Measurements from ENCODE around the gene MCU.

The MCU gene

GRCh38 chr10:72785409-72785808 lies 93.5 kb downstream of the MCU start:
- Mint-ChIP-seq H3K9me3 (no peaks in the 10 kb centered on the region), H3K36me3 (no peaks in the 10 kb centered on the region), H3K27ac (no peak overlapping the region), H3K4me3 (no peak overlapping the region), H3K4me1 (peaks cover 6% of the 10 kb centered on the region)
- ATAC-seq: no peak
- no peak for DNase-seq (ENCODE audit: low spot score in 2 of 2)

GRCh38 chr10:72790216-72790990 lies 98.5 kb downstream of the MCU start:
- no peak for ATAC-seq
- Mint-ChIP-seq H3K36me3 (no peaks in the 10 kb centered on the region), H3K4me3 (no peak overlapping the region), H3K4me1 (peaks cover 6% of the 10 kb centered on the region), H3K27ac (no peak overlapping the region), H3K9me3 (no peaks in the 10 kb centered on the region)
- no peak for DNase-seq (ENCODE audit: low spot score in 2 of 2)

GRCh38 chr10:72792288-72792687 lies 100.3 kb downstream of the MCU start:
- ATAC-seq: no peak
- Mint-ChIP-seq H3K4me3 (no peak overlapping the region), H3K36me3 (no peaks in the 10 kb centered on the region), H3K4me1 (peaks cover 6% of the 10 kb centered on the region), H3K27ac (no peak overlapping the region), H3K9me3 (no peaks in the 10 kb centered on the region)
- no peak for DNase-seq (ENCODE audit: low spot score in 2 of 2)

- Mint-ChIP-seq H3K27ac (no peak overlapping the region), H3K9me3 (no peaks in the 10 kb centered on the region), H3K4me3 (no peak overlapping the region)
These were observed 101.8 kb downstream of the MCU start for GRCh38 chr10:72793752-72794151.

GRCh38 chr10:72794260-72794659 lies 102.3 kb downstream of the MCU start:
- Mint-ChIP-seq H3K27ac (no peak overlapping the region), H3K4me1 (peaks cover 6% of the 10 kb centered on the region), H3K4me3 (no peak overlapping the region), H3K36me3 (no peaks in the 10 kb centered on the region), H3K9me3 (no peaks in the 10 kb centered on the region)
- ATAC-seq (no peak), DNase-seq (ENCODE audit: low spot score in 2 of 2) (no peak)

More at GRCh38 chr10:72793752-72794151, 101.8 kb downstream of the MCU start:
- Mint-ChIP-seq H3K36me3 (no peaks in the 10 kb centered on the region), H3K4me1 (peaks cover 6% of the 10 kb centered on the region)
- ATAC-seq (no peak), DNase-seq (ENCODE audit: low spot score in 2 of 2) (no peak)

- no peaks in the 10 kb centered on the region for H3K9me3 Mint-ChIP-seq
- no peak overlapping the region for H3K4me3 Mint-ChIP-seq
- no peaks in the 10 kb centered on the region for H3K4me1 Mint-ChIP-seq
- no peaks in the 10 kb centered on the region for H3K36me3 Mint-ChIP-seq
- ATAC-seq (no peak), DNase-seq (ENCODE audit: low spot score in 2 of 2) (no peak)
- H3K27ac Mint-ChIP-seq: no peak overlapping the region
These were observed 104.1 kb downstream of the MCU start for GRCh38 chr10:72796042-72796441.

- H3K36me3 Mint-ChIP-seq: no peaks in the 10 kb centered on the region
- H3K27ac Mint-ChIP-seq: no peak overlapping the region
- DNase-seq (ENCODE audit: low spot score in 2 of 2) (no peak), ATAC-seq (no peak)
- no peaks in the 10 kb centered on the region for H3K4me1 Mint-ChIP-seq
- no peak overlapping the region for H3K4me3 Mint-ChIP-seq
- H3K9me3 Mint-ChIP-seq: no peaks in the 10 kb centered on the region
These were observed 104.6 kb downstream of the MCU start for GRCh38 chr10:72796538-72796937.

GRCh38 chr10:72800000-72800740 lies 108.2 kb downstream of the MCU start:
- no peak overlapping the region for H3K4me3 Mint-ChIP-seq

GRCh38 chr10:72800741-72801092 lies 108.8 kb downstream of the MCU start:
- Mint-ChIP-seq H3K36me3 (no peaks in the 10 kb centered on the region), H3K4me3 (no peak overlapping the region), H3K4me1 (no peaks in the 10 kb centered on the region), H3K9me3 (no peaks in the 10 kb centered on the region), H3K27ac (no peak overlapping the region)
- DNase-seq (ENCODE audit: low spot score in 2 of 2) (no peak), ATAC-seq (no peak)

More at GRCh38 chr10:72800000-72800740, 108.2 kb downstream of the MCU start:
- ATAC-seq (no peak), DNase-seq (ENCODE audit: low spot score in 2 of 2) (no peak)
- Mint-ChIP-seq H3K36me3 (no peaks in the 10 kb centered on the region), H3K4me1 (no peaks in the 10 kb centered on the region), H3K27ac (no peak overlapping the region), H3K9me3 (no peaks in the 10 kb centered on the region)

- no peak overlapping the region for H3K27ac Mint-ChIP-seq
- no peaks in the 10 kb centered on the region for H3K9me3 Mint-ChIP-seq
- no peak overlapping the region for H3K4me3 Mint-ChIP-seq
- no peaks in the 10 kb centered on the region for H3K36me3 Mint-ChIP-seq
- ATAC-seq: no peak
- no peak for DNase-seq (ENCODE audit: low spot score in 2 of 2)
- H3K4me1 Mint-ChIP-seq: no peaks in the 10 kb centered on the region
These were observed 109.4 kb downstream of the MCU start for GRCh38 chr10:72801263-72801868.

- ATAC-seq: no peak
- H3K27ac Mint-ChIP-seq: no peak overlapping the region
These were observed 110.4 kb downstream of the MCU start for GRCh38 chr10:72802332-72802731.

GRCh38 chr10:72802763-72803505 lies 111.0 kb downstream of the MCU start:
- Mint-ChIP-seq H3K4me3 (no peak overlapping the region), H3K4me1 (no peaks in the 10 kb centered on the region), H3K9me3 (no peaks in the 10 kb centered on the region), H3K27ac (no peak overlapping the region), H3K36me3 (no peaks in the 10 kb centered on the region)
- DNase-seq (ENCODE audit: low spot score in 2 of 2): no peak
- ATAC-seq: peak; percentile 61

More at GRCh38 chr10:72802332-72802731, 110.4 kb downstream of the MCU start:
- H3K4me1 Mint-ChIP-seq: no peaks in the 10 kb centered on the region
- no peak for DNase-seq (ENCODE audit: low spot score in 2 of 2)
- no peaks in the 10 kb centered on the region for H3K9me3 Mint-ChIP-seq
- H3K4me3 Mint-ChIP-seq: no peak overlapping the region
- no peaks in the 10 kb centered on the region for H3K36me3 Mint-ChIP-seq

- Mint-ChIP-seq H3K4me3 (no peak overlapping the region), H3K27ac (no peak overlapping the region), H3K4me1 (no peaks in the 10 kb centered on the region), H3K9me3 (no peaks in the 10 kb centered on the region), H3K36me3 (no peaks in the 10 kb centered on the region)
- ATAC-seq: no peak
- no peak for DNase-seq (ENCODE audit: low spot score in 2 of 2)
These were observed 116.1 kb downstream of the MCU start for GRCh38 chr10:72808001-72808400.

- Mint-ChIP-seq H3K4me3 (no peak overlapping the region), H3K9me3 (no peaks in the 10 kb centered on the region), H3K36me3 (no peaks in the 10 kb centered on the region), H3K4me1 (no peaks in the 10 kb centered on the region), H3K27ac (no peak overlapping the region)
- DNase-seq (ENCODE audit: low spot score in 2 of 2): no peak
- no peak for ATAC-seq
These were observed 117.1 kb downstream of the MCU start for GRCh38 chr10:72809006-72809405.

GRCh38 chr10:72810976-72811375 lies 119.0 kb downstream of the MCU start:
- Mint-ChIP-seq H3K4me1 (no peaks in the 10 kb centered on the region), H3K27ac (no peak overlapping the region), H3K36me3 (no peaks in the 10 kb centered on the region), H3K9me3 (no peaks in the 10 kb centered on the region), H3K4me3 (no peak overlapping the region)
- no peak for ATAC-seq
- no peak for DNase-seq (ENCODE audit: low spot score in 2 of 2)

All from stimulated activated effector memory CD8-positive, alpha-beta T cell treated with anti-CD3 and anti-CD28 coated beads, Interleukin-12 subunit alpha, Interleukin-12 subunit beta, amount 100 ng/mL, for 72 hours (primary cell).